A204.1 (cell line): ENCODE results near the gene CDS1.
"Not testable (repeated sequence)": the region's sequence is repeated elsewhere in the genome, so short reads cannot be mapped to it uniquely, and the experiment has no call there.

Source experiments
- FAIRE-seq: peaks from 2 replicates; lab custom pipeline; 2012; peaks lifted over from hg19 to GRCh38; lab: Jason Lieb, UNC

CDS1 gene

GRCh38 chr4:84611531-84611930 is 28.6 kb downstream of the CDS1 start:
- FAIRE-seq: no peak

DNA sequence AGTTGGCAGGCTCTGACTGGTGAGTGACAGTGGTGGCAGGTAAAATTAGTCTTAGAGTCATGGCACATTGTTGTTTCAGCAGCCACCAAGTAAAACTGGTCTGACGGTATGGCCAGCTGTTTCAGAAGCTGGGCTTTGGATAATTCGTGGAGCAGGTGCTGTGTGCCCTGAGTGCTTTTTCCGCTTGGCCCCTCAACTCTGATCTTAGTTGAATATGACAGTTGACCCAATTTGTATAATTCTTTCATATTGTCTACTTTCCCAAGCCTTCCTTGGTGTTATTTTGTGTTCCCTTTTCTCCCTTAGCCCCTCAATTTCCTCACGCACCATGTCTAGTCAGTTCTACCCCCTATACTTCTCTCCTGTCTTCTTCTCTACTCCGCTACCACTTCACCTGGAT is 32.0 kb downstream of the CDS1 start:
- FAIRE-seq: no peak

- FAIRE-seq: no peak
Observed at GRCh38 chr4:84615355-84615754, 32.4 kb downstream of the CDS1 start.

DNA sequence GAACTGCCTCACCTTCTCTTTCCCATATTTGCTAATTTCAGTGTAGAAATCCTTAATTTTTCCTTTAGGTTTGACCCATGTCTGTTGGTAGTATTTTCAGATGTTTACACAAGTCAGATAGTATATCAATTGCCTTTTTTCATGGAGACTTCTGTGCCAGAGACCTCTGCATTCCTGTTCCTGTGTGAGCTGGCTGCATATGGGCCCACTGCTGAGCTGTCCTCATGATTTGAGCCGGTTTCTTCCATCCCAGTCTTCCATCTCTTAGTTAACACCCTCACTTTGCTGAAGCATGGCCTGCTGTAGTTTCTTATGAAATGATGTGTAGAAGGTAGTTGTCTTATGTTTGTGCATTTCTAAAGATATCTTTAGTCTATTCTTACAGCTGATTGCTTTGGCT is 40.0 kb downstream of the CDS1 start:
- no peak for FAIRE-seq

GRCh38 chr4:84623661-84624060 is 40.7 kb downstream of the CDS1 start:
- FAIRE-seq: no peak

- FAIRE-seq: no peak
Observed at GRCh38 chr4:84626673-84627072, 43.7 kb downstream of the CDS1 start.

GRCh38 chr4:84631573-84631972 is 48.6 kb downstream of the CDS1 start:
- FAIRE-seq: no peak

DNA sequence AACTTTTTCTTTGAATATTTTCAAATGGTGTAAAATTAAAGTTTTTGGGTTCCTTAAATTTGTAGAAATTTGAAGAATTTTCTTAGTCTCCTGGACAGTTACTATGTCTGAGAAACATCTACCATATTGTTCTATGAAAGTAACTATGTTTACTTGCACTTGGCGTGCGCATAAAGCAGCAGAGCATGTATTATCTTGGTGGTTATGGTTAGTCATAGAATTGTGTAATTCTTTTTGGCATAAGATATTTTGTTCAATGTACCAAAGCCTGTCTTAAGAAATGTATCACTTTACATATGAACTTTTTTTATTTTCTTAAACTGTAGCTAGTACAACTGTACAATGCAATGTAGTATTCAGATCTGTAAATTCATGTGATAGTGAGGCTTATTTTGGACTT is 49.2 kb downstream of the CDS1 start:
- no peak for FAIRE-seq

DNA sequence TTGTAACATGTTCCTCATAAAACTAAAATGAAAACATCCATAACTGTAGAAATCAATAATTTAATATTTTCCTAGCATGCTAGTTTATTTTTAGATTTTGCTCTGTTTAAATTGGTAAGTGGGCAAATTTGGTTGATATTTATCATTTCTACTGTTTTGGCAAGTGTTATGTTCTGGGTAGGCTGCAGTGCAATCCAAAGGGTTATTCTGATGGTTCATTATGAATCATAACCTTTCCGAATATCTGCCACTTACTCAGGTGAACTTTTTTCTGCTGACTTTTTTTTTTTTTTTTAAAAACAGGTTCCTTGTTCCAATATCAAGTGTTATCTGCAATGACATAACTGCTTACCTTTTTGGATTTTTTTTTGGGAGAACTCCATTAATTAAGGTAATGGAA is 52.0 kb downstream of the CDS1 start:
- FAIRE-seq: no peak

DNA sequence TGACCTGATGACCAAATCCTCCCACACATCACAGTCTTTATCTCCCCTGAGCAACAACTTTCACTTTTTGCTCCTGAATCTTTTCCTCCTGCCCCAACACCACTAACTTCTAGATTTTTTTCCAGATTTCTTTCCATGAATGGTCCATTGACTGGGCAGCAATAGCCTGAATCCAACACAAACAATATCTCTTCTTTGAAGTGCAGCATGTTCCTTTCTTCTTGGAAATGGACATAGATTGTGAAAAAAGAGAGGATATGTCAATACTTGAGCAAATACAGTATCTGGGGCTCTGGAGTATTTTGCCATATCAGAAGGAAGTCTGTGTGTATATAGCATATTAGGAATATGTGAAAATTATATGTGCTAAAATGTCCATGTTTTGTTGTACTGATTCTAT is 55.2 kb downstream of the CDS1 start:
- no peak for FAIRE-seq

DNA sequence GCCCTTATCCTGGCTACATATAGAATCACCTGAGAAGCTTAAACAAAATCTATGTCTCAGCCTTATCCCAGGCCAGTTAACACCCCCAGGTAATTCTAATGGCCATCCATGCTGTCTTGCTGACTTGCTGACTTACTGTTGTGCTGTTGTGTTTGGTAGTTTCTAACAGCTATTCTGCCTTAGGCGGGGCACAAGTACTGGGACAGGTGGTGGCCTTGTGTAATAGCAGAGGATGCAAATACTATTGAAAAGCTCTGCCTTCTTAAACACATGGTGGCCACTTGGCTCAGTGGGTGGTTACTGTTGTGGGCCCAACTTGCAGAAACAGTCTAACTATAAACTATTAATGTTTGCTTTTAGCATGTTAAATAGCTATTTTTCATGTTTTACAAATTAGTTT is 56.2 kb downstream of the CDS1 start:
- FAIRE-seq: no peak

GRCh38 chr4:84644087-84644486 is 61.2 kb downstream of the CDS1 start:
- no peak for FAIRE-seq

DNA sequence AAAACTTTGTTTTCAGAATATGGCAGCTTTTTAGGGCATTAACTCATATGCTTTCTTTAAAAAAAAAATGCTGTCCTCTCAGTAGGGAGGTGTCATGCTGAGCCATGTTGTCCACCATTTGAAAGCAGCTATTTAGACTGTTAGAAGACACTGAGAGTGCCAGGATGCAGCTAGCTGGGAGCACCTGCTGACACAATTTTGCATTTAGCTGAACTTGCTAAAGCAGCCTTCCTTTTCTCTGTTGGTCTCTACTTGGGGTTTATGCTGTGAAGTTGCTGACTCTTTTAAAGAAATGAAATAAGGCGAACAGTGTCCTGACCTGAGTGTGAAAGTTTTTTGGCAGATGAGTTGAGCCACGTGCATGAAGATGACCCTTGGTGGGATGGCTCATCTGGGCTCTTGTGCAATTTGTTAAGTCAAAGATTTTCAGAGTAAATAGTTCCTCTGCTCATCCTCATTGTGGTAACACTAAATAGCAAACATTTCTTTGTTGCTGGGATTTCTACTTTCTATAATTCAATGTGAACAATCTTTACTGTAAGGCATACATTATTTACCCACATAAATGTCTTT is 64.5 kb downstream of the CDS1 start:
- no peak for FAIRE-seq

GRCh38 chr4:84648178-84648577 is 65.3 kb downstream of the CDS1 start:
- FAIRE-seq: no peak

DNA sequence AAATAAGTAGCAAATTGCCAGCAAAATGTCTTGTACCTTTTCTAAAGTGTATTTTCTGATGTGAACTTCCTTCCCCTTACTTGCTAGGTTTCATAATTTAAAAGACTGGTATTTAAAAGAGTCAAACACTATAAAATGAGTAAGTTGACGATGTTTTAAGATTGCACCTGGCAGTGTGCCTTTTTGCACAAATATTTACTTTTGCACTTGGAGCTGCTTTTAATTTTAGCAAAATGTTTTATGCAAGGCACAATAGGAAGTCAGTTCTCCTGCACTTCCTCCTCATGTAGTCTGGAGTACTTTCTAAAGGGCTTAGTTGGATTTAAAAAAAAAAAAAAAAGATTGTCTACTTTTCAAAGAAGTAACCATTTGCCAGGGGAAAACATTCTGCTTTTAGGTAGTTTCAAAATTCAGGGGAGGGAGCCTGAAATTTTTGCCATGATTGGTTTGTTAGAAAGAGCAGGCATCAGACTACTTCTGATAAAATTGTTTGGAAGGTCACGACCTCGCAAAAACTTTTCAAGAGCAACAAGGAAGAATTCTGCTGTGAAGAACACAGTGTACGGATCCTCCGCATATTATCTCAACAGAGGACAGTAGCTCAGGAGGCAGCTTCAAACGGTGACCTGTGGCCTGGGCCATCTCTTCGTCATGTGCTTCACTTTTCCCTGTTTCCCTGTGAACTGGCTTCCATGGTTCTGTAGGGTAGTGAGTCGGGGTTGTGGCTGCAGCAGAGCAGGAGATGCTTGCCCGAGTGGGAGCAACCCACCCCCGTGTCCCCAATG is 66.1 kb downstream of the CDS1 start:
- no peak for FAIRE-seq

DNA sequence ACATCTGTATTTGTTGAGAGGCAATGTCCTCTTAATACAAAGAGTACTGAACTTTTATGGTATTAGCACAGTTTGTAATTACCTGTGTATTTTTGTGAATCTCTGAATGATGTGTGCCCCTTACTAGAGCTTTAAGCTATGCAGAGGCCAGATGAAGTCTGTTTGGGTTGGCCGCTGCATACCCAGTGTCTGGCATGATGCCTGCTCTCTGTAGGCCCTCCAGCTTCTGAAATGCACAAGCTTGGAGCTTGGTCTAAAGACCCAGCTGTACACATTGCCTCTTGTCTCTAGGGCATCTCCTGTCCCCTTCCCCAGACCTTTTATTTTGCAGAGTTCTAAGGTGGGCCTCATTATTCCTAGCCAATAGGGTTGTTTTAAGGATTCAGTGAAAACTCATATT is 68.6 kb downstream of the CDS1 start:
- no peak for FAIRE-seq

DNA sequence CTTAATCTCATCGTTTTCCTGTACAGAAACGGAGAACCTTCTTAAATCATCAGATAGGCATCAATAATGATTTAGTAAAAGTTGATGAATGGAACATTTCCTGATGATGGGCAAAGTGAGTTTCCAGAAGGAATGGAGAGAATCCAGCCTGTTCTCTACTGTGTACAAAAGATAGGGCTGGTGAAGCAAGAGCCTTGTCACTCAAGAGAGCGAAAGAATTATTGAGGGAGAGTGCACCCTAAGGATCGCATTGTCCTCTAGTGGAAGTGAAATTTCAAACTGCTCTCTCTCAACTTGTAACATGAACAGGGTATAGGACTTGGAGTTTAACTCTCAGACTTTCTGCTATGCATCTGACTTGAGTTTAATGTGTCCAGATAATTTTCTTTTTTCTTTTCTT is 69.6 kb downstream of the CDS1 start:
- FAIRE-seq: no peak

DNA sequence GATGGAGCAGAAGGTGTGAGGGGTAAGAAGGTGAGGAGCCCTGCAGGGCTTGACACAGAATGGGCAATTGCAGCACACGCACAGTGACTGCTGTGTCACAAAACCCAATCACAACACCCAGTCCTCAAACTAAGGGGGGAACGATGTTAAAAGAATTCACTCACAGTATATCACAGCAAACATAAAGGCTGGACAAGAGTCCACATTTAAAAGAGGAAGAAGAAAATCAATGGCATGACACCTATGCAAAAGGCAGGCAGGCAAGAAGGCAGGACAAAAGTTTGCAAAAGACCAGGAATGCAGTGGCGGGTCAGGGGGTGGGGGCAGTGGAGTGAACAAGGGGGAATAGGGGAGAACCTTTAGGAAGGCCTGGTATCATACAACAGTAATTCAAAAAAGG is 77.7 kb downstream of the CDS1 start:
- no peak for FAIRE-seq

DNA sequence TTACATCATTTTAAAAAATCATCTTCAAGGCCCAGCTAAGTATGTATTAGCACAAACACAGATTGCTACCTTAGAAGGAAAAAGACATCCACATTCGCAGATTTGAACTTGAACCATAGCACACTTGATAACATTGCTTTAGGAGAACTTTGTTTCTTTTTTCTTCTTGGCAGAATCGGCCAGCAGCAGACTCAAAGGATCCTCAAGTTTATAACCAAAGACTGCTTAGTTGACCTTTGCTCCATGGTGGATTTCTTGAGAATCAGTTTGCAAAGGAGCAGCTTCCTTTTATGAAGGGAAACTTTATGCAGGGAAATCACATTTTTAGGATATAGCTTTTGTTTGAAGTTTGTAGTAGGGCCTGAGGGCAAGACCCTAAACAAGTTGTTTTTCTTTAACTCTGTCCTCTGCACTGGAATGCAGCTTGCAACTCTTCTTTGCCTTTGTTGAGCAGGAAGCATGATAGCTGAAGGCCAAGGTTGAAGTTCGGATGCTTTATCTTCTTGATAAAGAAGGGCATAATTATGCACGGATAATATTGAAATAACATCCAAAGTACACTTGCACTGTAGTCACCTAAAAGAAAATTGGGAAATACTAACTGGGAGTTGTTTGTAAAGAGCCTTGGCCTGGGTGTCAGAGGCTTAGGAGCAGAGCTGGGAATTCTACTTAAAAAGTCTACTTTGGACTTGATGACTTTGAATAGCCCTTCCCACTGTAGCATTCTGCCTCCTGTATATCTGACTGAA is 78.4 kb downstream of the CDS1 start:
- no peak for FAIRE-seq

DNA sequence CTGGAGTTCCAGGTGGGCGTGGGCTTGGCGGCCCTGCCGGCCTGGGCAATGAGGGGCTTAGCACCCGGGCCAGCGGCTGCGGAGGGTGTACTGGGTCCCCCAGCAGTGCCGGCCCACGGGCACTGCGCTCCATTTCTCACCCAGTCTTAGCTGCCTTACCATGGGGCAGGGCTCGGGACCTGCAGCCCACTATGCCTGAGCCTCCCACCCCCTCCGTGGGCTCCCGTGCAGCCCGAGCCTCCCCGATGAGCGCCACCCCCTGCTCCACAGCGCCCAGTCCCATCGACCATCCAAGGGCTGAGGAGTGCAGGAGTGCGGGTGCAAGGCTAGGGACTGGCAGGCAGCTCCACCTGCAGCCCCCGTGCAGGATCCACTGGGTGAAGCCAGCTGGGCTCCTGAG is 81.8 kb downstream of the CDS1 start:
- FAIRE-seq: not testable (repeated sequence)

- FAIRE-seq: no peak
Observed at GRCh38 chr4:84666439-84666838, 83.5 kb downstream of the CDS1 start.

GRCh38 chr4:84669201-84669600 is 86.3 kb downstream of the CDS1 start:
- FAIRE-seq: no peak

DNA sequence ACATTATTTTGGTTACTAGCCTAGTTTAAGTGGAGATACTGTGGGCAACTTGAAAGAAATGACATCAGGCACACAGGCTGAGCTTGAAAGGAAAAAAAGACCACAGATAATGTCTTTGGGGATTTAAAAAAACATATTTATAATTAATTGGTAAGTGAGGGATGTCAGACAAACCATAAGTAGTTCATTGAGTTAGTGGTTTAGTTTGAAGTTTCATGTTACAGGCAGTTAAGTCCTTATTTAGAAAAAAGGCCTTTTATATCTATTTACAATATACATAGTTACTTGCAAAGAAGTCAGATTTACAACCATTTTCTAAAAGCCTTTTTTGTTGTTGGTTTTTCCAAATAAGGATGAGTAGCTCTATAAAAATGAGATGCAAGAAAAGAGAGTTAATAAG is 89.2 kb downstream of the CDS1 start:
- FAIRE-seq: no peak
